Endothelial cell of umbilical vein (primary cell): ENCODE measurements around the gene B4GALT5. TPM values are rescaled to one million over a fixed set of nuclear protein-coding genes. Genes with fewer than 3 reads are reported as not detected.

Experiments
- BruUV-seq: library from RNA; stranded (reverse); fragments of 400-500 nt; replicated peaks from 2 replicates; lab custom pipeline; 2021; lab: Mats Ljungman, UMichigan
- CTCF ChIA-PET: fragments of 300-600, 350-600 bp; sonication (Branson Sonifier 250); formaldehyde crosslinking; loops from one replicate; lab custom pipeline; 2021; ENCODE audit warnings: antibody characterized with exemption, inconsistent platforms; lab: Charles Lee
- POLR2A ChIA-PET: fragments of 300-600, 350-600 bp; sonication (Branson Sonifier 250); formaldehyde crosslinking; loops from one replicate; lab custom pipeline; 2021; ENCODE audit warnings: antibody characterized with exemption, inconsistent platforms; lab: Charles Lee
- DNase-seq: peaks from one replicate; pipeline ENCODE4 v3.0.0-alpha.2; 2011; ENCODE audit warnings: low read depth, low spot score
- FAIRE-seq: peaks from 2 replicates; lab custom pipeline; 2011; peaks lifted over from hg19 to GRCh38; lab: Jason Lieb, UNC
- H2AFZ ChIP-seq: 2 replicates; pipeline ENCODE4 v1.6.0; 2012; ENCODE audit warnings: low read depth, low read length, control low read depth, inconsistent platforms
- H3K27ac ChIP-seq: 2 replicates; pipeline ENCODE4 v1.5.1; 2011; ENCODE audit warnings: low read depth, mild to moderate bottlenecking, control low read depth, low read length, moderate library complexity; ENCODE audit not compliant: insufficient read depth
- H3K27me3 ChIP-seq, 2 experiments: 2 replicates each; pipeline versions ENCODE4 v1.6.0 to v1.6.1; 2011; ENCODE audit warnings: low read length in 2 of 2, mixed read lengths in 1 of 2; ENCODE audit not compliant: control insufficient read depth in 2 of 2, insufficient read depth in 2 of 2
- H3K36me3 ChIP-seq, 2 experiments: 2 replicates in 1 of 2; 3 replicates in 1 of 2; pipeline ENCODE4 v1.5.1; 2011; ENCODE audit warnings: low read length in 2 of 2, mild to moderate bottlenecking in 1 of 2, moderate library complexity in 1 of 2; ENCODE audit not compliant: control insufficient read depth in 2 of 2, insufficient read depth in 2 of 2; ENCODE audit errors: extremely low read depth in 1 of 2
- H3K4me1 ChIP-seq: 3 replicates; pipeline ENCODE4 v1.5.1; 2011; ENCODE audit warnings: mild to moderate bottlenecking, low read length; ENCODE audit not compliant: control insufficient read depth, insufficient read depth; ENCODE audit errors: extremely low read depth
- H3K4me2 ChIP-seq: 2 replicates; pipeline ENCODE4 v1.6.1; 2011; ENCODE audit warnings: low read length, control low read depth, mixed read lengths; ENCODE audit not compliant: insufficient read depth
- H3K4me3 ChIP-seq, 3 experiments: fragments of 200-600 bp in 1 of 3; sonication (generic), shearing (Covaris generic) in 1 of 3; replicated peaks in 1 of 3; 2 replicates each; pipeline ENCODE4 v1.5.1; 2011 to 2016; ENCODE audit warnings: control low read depth in 3 of 3, low read length in 3 of 3, mild to moderate bottlenecking in 2 of 3, inconsistent platforms in 1 of 3, low read depth in 1 of 3, moderate library complexity in 1 of 3; ENCODE audit not compliant: insufficient read depth in 1 of 3
- H3K79me2 ChIP-seq: 2 replicates; pipeline ENCODE4 v1.6.0; 2012; ENCODE audit warnings: low read length, inconsistent platforms; ENCODE audit not compliant: control insufficient read depth, insufficient read depth
- H3K9ac ChIP-seq: replicated peaks from 2 replicates; pipeline ENCODE3; 2011; ENCODE audit warnings: low read length, control low read depth; ENCODE audit not compliant: insufficient read depth; ENCODE audit errors: extremely low read depth
- H3K9me1 ChIP-seq: replicated peaks from 3 replicates; pipeline ENCODE4 v1.6.0; 2011; ENCODE audit warnings: mild to moderate bottlenecking, low read length; ENCODE audit not compliant: control insufficient read depth, insufficient read depth; ENCODE audit errors: extremely low read depth
- H3K9me3 ChIP-seq: replicated peaks from 2 replicates; pipeline ENCODE4 v1.5.1; 2012; ENCODE audit warnings: low read length, inconsistent platforms; ENCODE audit not compliant: control insufficient read depth, insufficient read depth
- H4K20me1 ChIP-seq: replicated peaks from 2 replicates; pipeline ENCODE3; 2011; ENCODE audit warnings: mild to moderate bottlenecking, low read length; ENCODE audit not compliant: control insufficient read depth, insufficient read depth; ENCODE audit errors: extremely low read depth
- FOS ChIP-seq: IDR thresholded peaks from 2 replicates; pipeline ENCODE4 v1.6.1; 2011; ENCODE audit warnings: mild to moderate bottlenecking, low read length, moderate library complexity, borderline replicate concordance; ENCODE audit not compliant: insufficient read depth
- GATA2 ChIP-seq: IDR thresholded peaks from 2 replicates; pipeline ENCODE4 v1.7.0; 2011; ENCODE audit warnings: low read depth, mild to moderate bottlenecking, moderate library complexity, mixed read lengths, low read length; ENCODE audit not compliant: insufficient read length, insufficient read depth
- JUN ChIP-seq: IDR thresholded peaks from 2 replicates; pipeline ENCODE4 v1.6.1; 2011; ENCODE audit warnings: borderline replicate concordance, low read depth; ENCODE audit not compliant: insufficient read length, insufficient read depth
- MYC ChIP-seq: IDR thresholded peaks from one replicate; pipeline ENCODE4 v1.6.1; 2011; ENCODE audit warnings: mild to moderate bottlenecking, low read depth, low read length
- POLR2A ChIP-seq: IDR thresholded peaks from 2 replicates; pipeline ENCODE4 v1.6.1; 2012; ENCODE audit warnings: low read depth, mild to moderate bottlenecking, control low read depth, low read length
- dilution Hi-C: fragments of 300-500 bp; cut with MboI; formaldehyde crosslinking; loops from one replicate; pipeline ENCODE4 v1.15.0; 2019; ENCODE audit warnings: low sequenced_read_pairs; ENCODE audit not compliant: extremely low pct_ligation_motif_present
- intact Hi-C: fragments of 100-400 bp; cut with micrococcal nuclease; formaldehyde crosslinking; loops from one replicate; pipeline ENCODE4 v1.10.0; 2022
- polyA plus RNA-seq, 4 experiments: library from polyadenylated mRNA; depleted of rRNA in 3 of 4; stranded (reverse) in 3 of 4; unstranded in 1 of 4; fragments of >200 nt; gene quantifications; 2 replicates each; pipeline versions ENCODE4 v1.2.1 to v1.2.3, GENCODE V29; 2011 to 2012; ENCODE audit warnings: missing spikeins in 1 of 4
- total RNA-seq: library from RNA; stranded (reverse); gene quantifications from 2 replicates; pipeline ENCODE4 v1.2.3, GENCODE V29; 2021

Gene B4GALT5
- total and polyA plus RNA-seq, 2 donors (not counting 3 experiments of a cell fraction or from before 2014, with no cell fraction given), result 54.4 to 70.1 TPM

DNA sequence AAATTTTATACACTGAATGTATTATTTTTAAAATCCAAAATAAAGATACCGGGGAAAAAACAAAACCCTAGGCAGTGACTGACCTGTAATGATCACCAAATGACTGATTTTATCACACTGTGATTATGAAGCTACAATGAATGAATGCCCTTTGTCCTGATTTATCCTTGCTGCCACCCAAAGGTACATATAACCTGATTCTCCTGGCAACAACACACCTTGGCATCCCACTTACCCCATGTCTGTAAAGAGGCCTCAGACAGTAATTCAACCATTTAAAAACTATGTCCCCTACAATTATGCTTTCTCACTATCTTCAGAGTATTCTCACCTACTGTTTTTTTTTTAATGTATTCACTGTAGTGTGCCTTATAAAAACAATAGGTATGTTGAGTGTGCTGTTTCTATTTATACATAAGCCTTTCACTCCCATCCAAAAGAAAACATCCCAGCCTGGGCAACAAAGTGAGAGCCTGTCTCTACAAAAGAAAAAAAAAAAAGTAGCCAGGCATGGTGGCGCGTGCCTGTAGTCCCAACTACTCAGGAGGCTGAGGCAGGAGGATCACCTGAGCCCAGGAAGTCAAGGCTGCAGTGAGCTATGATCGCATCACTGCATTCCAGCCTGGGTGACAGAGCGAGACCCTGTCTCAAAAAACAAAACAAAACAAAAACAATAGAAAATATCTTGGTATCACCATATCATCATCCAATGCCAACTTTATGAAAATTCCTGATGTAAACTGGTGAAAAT lies 21.7 kb downstream of the B4GALT5 start:
- FAIRE-seq (no peak), DNase-seq (no peak)
- Histone ChIP-seq H3K9me1 (no peaks in the 10 kb centered on the region), H3K79me2 (peaks cover 97% of the 10 kb centered on the region), H3K36me3 (no peaks in the 10 kb centered on the region), H4K20me1 (peaks cover 11% of the 10 kb centered on the region), H3K9ac (no peak overlapping the region), H3K9me3 (no peaks in the 10 kb centered on the region), H3K4me3 (no peak overlapping the region), H3K4me1 (peaks cover 43% of the 10 kb centered on the region), H3K27me3 (no peaks in the 10 kb centered on the region), H2AFZ (no peak overlapping the region), H3K27ac (peak overlapping the region; percentile 63), H3K4me2 (peak overlapping the region; percentile 32)
- TF ChIP-seq POLR2A, result no peak
- dilution Hi-C loops (no loop called here), intact Hi-C loops (no loop called here)
- ChIA-PET POLR2A (no interaction called here), CTCF (interaction anchor here (1.1 to 3.5 kb wide), 2 partner anchors 63 to 154 kb away, joined by 3 to 9 read pairs; no protein-coding TSS in a partner anchor)
- no TSS peak for BruUV-seq

DNA sequence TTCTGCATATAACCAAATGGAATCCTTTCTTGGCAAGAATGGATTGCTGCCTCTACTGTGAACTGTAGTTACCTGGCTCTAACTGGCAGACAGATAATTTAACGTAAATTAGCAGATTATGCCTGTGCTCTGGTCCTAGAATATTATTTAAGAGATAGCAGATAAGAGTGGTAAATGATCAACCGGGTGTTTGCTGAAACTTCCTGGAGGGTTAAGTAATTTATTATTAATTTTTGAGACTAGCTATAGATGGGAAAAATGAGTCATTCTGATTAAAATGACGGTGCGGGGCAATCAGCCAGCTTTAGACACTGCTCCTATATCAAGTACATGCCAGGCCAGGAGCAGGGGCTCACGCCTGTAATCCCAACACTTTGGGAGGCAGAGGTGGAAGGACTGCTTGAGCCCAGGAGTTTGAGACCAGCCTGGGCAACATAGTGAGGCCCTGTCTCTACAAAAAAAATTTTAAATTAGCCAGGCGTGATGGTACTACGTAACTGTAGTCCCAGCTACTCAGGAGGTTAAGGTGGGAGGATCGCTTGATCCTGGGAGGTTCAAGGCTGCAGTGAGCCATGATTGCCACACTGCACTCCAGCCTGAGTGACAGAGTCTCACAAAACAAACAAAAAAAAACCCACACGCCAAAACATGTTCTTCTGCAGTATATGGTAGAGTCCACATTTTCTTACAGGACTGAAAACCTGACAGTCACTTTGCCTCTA lies 22.6 kb downstream of the B4GALT5 start:
- no peak for TF ChIP-seq MYC
- TF ChIP-seq POLR2A, result no peak
- TF ChIP-seq JUN, result peak; percentile 58
- TF ChIP-seq FOS, result peak; percentile 58
- TF ChIP-seq GATA2, result peak; percentile 28
- DNase-seq (peak; percentile 89), FAIRE-seq (no peak)
- Histone ChIP-seq H3K27me3 (no peaks in the 10 kb centered on the region), H3K36me3 (no peaks in the 10 kb centered on the region), H3K9me1 (no peaks in the 10 kb centered on the region), H2AFZ (no peak overlapping the region), H3K4me3 (no peak overlapping the region), H3K4me1 (peaks cover 37% of the 10 kb centered on the region), H4K20me1 (peaks cover 11% of the 10 kb centered on the region), H3K9me3 (no peaks in the 10 kb centered on the region), H3K9ac (no peak overlapping the region), H3K79me2 (peaks cover 98% of the 10 kb centered on the region), H3K27ac (peak overlapping the region; percentile 63), H3K4me2 (peak overlapping the region; percentile 32)
- ChIA-PET POLR2A (no interaction called here), CTCF (interaction anchor here (0.9 to 2.4 kb wide), 7 partner anchors 10 to 155 kb away, joined by 3 to 10 read pairs (median 4); no protein-coding TSS in a partner anchor)
- dilution Hi-C loops (no loop called here), intact Hi-C loops (no loop called here)
- BruUV-seq, result no TSS peak
